HG03280 (cell line): ENCODE measurements around the gene PIP5K1A.

ENCODE experiments used
- ATAC-seq: cut with Tn5 transposase; IDR thresholded peaks from one replicate; pipeline ENCODE4 v1.9.1; 2021; ENCODE audit warnings: mild to moderate bottlenecking, moderate library complexity; ENCODE audit not compliant: unreplicated experiment

Gene PIP5K1A

GRCh38 chr1:151288502-151288901 is 90.2 kb downstream of the PIP5K1A start:
- ATAC-seq, result no peak

GRCh38 chr1:151289080-151289935 is 91.0 kb downstream of the PIP5K1A start:
- ATAC-seq, result no peak

- no peak for ATAC-seq
These were observed 91.8 kb downstream of the PIP5K1A start for GRCh38 chr1:151289991-151290708.

- ATAC-seq, result no peak
These were observed 92.5 kb downstream of the PIP5K1A start for GRCh38 chr1:151290709-151291303.

DNA sequence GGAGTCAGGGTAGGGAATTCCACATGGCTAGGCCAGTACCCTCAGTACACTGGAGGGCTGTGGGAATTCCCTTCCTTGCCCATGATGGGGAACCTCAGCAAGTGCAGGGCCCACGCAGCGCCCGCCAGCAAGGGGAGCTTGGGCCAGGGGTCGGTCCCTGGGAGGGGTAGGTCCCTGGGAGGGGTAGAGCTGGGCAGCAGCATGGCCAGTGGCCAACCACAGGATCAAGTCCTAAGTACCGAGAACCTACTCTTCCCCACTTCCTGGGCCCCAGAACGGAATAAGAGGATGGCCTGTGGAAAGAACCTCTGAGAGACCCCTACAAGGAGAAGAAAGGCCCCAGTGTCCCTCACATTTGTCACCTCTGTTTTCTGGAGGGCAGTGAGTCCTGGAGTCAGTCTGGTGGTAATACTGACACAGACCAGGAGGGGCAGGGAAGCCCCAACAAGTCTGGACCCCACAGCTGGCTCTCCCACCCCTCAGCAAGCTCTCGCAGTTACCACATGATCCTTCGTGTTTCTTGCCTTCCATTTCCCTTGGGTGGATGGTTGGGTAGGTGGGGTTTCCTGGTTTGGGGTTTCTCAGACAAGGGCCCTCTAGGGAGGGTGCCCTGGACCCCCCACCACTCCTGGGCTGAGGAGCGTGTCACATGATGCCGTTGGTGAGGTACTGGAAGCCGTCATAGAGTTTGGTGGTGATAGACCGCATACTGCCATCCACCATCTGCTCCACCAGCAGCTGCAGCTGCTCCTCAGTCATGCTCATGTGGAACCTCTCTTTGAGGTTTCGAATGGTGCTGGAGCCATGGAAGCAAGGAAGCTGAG is 94.1 kb downstream of the PIP5K1A start:
- ATAC-seq, result no peak

DNA sequence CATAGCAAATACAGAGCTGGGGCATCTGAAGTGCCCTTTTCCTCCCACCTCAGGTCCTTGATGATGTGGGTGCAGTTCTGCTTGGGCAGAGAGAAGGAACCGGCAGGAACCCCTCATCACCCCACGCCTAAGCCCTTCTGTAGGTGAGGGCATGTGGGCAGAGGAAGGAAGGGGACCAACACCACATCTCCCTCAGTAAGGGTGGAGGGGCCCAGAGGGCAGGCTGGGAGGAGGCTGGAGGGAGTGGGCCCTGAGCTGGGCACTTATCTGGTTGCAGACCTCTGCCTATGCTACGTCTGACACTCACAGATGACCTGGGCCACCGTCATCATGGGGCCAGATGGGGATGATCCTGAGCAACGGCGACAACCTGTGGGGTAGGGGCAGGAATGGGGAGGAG is 94.7 kb downstream of the PIP5K1A start:
- no peak for ATAC-seq

DNA sequence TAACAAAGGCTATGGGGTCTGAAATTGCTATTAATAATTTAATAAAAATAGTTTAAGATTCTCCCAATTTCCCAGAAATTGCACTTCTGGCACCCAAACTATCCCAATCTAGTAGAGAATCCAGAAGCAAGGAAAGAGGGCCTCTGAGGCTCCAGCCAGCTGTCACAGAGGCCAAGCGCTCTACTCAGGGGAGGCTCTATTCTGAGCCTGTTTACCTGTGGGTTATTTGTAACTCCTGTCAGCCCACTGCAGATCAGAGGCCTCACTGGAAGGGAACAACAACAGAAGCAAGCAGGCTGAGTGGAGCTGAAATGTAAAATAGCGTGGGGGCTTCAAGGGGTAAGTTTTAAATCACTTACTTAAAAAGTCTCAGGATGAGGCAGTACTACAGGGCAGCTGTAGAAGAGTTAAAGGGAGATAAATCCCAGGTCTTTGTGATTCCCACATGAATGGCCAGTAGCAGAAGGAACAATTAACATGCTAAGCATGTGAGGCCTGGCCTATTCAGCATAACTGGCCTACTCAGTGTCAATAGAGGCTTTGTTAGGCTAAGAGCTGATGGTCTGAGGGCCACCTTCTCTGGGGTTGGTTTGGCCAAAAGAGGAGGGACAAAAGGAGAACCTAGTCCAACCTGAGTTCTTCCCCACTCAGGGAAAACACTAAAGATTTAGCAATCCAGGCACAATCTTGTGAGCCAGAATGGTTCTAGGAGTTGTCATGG is 96.5 kb downstream of the PIP5K1A start:
- no peak for ATAC-seq
